H9 (cell line): ENCODE measurements around the gene APPL2. TPM values are rescaled to one million over a fixed set of nuclear protein-coding genes. Genes with fewer than 3 reads are reported as not detected.

Experiments used
- DNase-seq: peaks from one replicate; pipeline ENCODE4 v3.0.0-alpha.2; 2017
- H2AFZ ChIP-seq: one replicate; pipeline ENCODE4 v1.6.1; 2013; ENCODE audit warnings: mild to moderate bottlenecking, low read length, control low read depth, moderate library complexity
- H2AK5ac ChIP-seq: 2 replicates; pipeline ENCODE4 v1.6.1; 2013; ENCODE audit warnings: low read length, control low read depth, mixed read lengths; ENCODE audit not compliant: insufficient read length
- H2BK120ac ChIP-seq: one replicate; pipeline ENCODE4 v1.6.1; 2013; ENCODE audit warnings: low read depth, mild to moderate bottlenecking, low read length, control low read depth, inconsistent platforms; ENCODE audit not compliant: poor library complexity, severe bottlenecking
- H2BK12ac ChIP-seq: 2 replicates; pipeline ENCODE4 v1.6.1; 2013; ENCODE audit warnings: low read length, control low read depth, mixed read lengths, low read depth; ENCODE audit not compliant: insufficient read length
- H2BK15ac ChIP-seq: 2 replicates; pipeline ENCODE4 v1.6.1; 2013; ENCODE audit warnings: low read depth, low read length, control low read depth
- H2BK20ac ChIP-seq: one replicate; pipeline ENCODE4 v1.6.1; 2013; ENCODE audit warnings: low read depth, mild to moderate bottlenecking, low read length, control low read depth, inconsistent platforms; ENCODE audit not compliant: poor library complexity, severe bottlenecking
- H2BK5ac ChIP-seq: 2 replicates; pipeline ENCODE4 v1.6.1; 2013; ENCODE audit warnings: low read length, control low read depth, mixed read lengths; ENCODE audit not compliant: insufficient read length
- H3K14ac ChIP-seq: 2 replicates; pipeline ENCODE4 v1.6.1; 2013; ENCODE audit warnings: low read length, control low read depth; ENCODE audit not compliant: insufficient read depth
- H3K18ac ChIP-seq: 2 replicates; pipeline ENCODE4 v1.6.1; 2013; ENCODE audit warnings: low read depth, mild to moderate bottlenecking, mixed read lengths, low read length, control low read depth; ENCODE audit not compliant: insufficient read length
- H3K23ac ChIP-seq: 2 replicates; pipeline ENCODE4 v1.6.1; 2013; ENCODE audit warnings: low read length, control low read depth, mixed read lengths, low read depth; ENCODE audit not compliant: insufficient read length
- H3K23me2 ChIP-seq: 2 replicates; pipeline ENCODE4 v1.6.1; 2013; ENCODE audit warnings: low read depth, mild to moderate bottlenecking, mixed read lengths, low read length, control low read depth; ENCODE audit not compliant: insufficient read length, poor library complexity, severe bottlenecking
- H3K27ac ChIP-seq: 2 replicates; pipeline ENCODE4 v1.5.1; 2013; ENCODE audit warnings: low read length, control low read depth, mixed read lengths, low read depth; ENCODE audit not compliant: insufficient read length
- H3K27me3 ChIP-seq: 2 replicates; pipeline ENCODE4 v1.6.1; 2013; ENCODE audit warnings: low read length, control low read depth, inconsistent platforms; ENCODE audit not compliant: insufficient read depth
- H3K4ac ChIP-seq: 2 replicates; pipeline ENCODE4 v1.6.1; 2013; ENCODE audit warnings: low read depth, mild to moderate bottlenecking, control low read depth, inconsistent platforms, low read length, moderate library complexity
- H3K4me1 ChIP-seq: 2 replicates; pipeline ENCODE4 v1.6.1; 2013; ENCODE audit warnings: low read length, control low read depth, inconsistent platforms; ENCODE audit not compliant: insufficient read depth
- H3K4me2 ChIP-seq: 2 replicates; pipeline ENCODE4 v1.6.1; 2013; ENCODE audit warnings: low read length, control low read depth, mixed read lengths; ENCODE audit not compliant: insufficient read length, insufficient read depth
- H3K56ac ChIP-seq: 2 replicates; pipeline ENCODE4 v1.6.1; 2013; ENCODE audit warnings: low read depth, mild to moderate bottlenecking, mixed read lengths, low read length, control low read depth; ENCODE audit not compliant: insufficient read length
- H3K79me1 ChIP-seq: 2 replicates; pipeline ENCODE4 v1.6.1; 2013; ENCODE audit warnings: low read depth, mild to moderate bottlenecking, moderate library complexity, low read length, control low read depth, inconsistent platforms; ENCODE audit not compliant: insufficient read depth, poor library complexity, severe bottlenecking
- H3K79me2 ChIP-seq: 2 replicates; pipeline ENCODE4 v1.6.1; 2013; ENCODE audit warnings: low read length, control low read depth, inconsistent platforms; ENCODE audit not compliant: insufficient read depth
- H3K9ac ChIP-seq: 2 replicates; pipeline ENCODE4 v1.6.1; 2013; ENCODE audit warnings: low read length, control low read depth, mixed read lengths; ENCODE audit not compliant: insufficient read length; ENCODE audit errors: extremely low read depth
- H3K9me3 ChIP-seq: one replicate; pipeline ENCODE4 v1.6.1; 2013; ENCODE audit warnings: low read depth, low read length, inconsistent platforms; ENCODE audit not compliant: control insufficient read depth
- H3T11ph ChIP-seq: one replicate; pipeline ENCODE4 v1.6.1; 2013; ENCODE audit warnings: mild to moderate bottlenecking, low read length, control low read depth, inconsistent platforms
- H4K20me1 ChIP-seq: one replicate; pipeline ENCODE4 v1.6.1; 2013; ENCODE audit not compliant: control insufficient read depth, insufficient read length, insufficient read depth
- H4K5ac ChIP-seq: 2 replicates; pipeline ENCODE4 v1.6.1; 2013; ENCODE audit warnings: low read depth, mild to moderate bottlenecking, mixed read lengths, low read length, control low read depth; ENCODE audit not compliant: insufficient read length
- H4K8ac ChIP-seq: replicated peaks from 2 replicates; pipeline ENCODE4 v1.6.1; 2013; ENCODE audit warnings: low read length, control low read depth, mixed read lengths, low read depth; ENCODE audit not compliant: insufficient read length
- H4K91ac ChIP-seq: 2 replicates; pipeline ENCODE4 v1.6.1; 2013; ENCODE audit warnings: low read depth, mild to moderate bottlenecking, moderate library complexity, mixed read lengths, low read length, control low read depth; ENCODE audit not compliant: insufficient read length
- H3K27ac Mint-ChIP-seq, 3 experiments: 2 replicates in 2 of 3; 3 replicates in 1 of 3; pipeline ENCODE4 v1.8.0; 2020 to 2021; ENCODE audit warnings: mixed read lengths in 3 of 3, mild to moderate bottlenecking in 1 of 3, moderate library complexity in 1 of 3
- H3K27me3 Mint-ChIP-seq: 2 replicates; pipeline ENCODE4 v1.8.0; 2021; ENCODE audit warnings: low read depth, mild to moderate bottlenecking, moderate library complexity, mixed read lengths
- H3K36me3 Mint-ChIP-seq, 3 experiments: 2 replicates in 2 of 3; 3 replicates in 1 of 3; pipeline ENCODE4 v1.8.0; 2020 to 2021; ENCODE audit warnings: low read depth in 3 of 3, mixed read lengths in 3 of 3; ENCODE audit not compliant: insufficient read depth in 1 of 3
- H3K4me1 Mint-ChIP-seq, 2 experiments: 2 replicates each; pipeline ENCODE4 v1.8.0; 2020; ENCODE audit warnings: mixed read lengths in 2 of 2
- H3K4me3 Mint-ChIP-seq, 2 experiments: 2 replicates in 1 of 2; 3 replicates in 1 of 2; pipeline ENCODE4 v1.8.0; 2020 to 2021; ENCODE audit warnings: mild to moderate bottlenecking in 2 of 2, mixed read lengths in 2 of 2, moderate library complexity in 1 of 2
- H3K9me3 Mint-ChIP-seq, 2 experiments: 2 replicates in 1 of 2; 3 replicates in 1 of 2; pipeline ENCODE4 v1.8.0; 2020; ENCODE audit warnings: mild to moderate bottlenecking in 2 of 2, mixed read lengths in 2 of 2, moderate library complexity in 1 of 2
- CTCF ChIP-seq: fragments of 200-600 bp; sonication (generic); conservative IDR thresholded peaks from 3 replicates; pipeline ENCODE4 v1.8.0; 2021; ENCODE audit warnings: antibody characterized with exemption, mild to moderate bottlenecking
- total RNA-seq: library from RNA; stranded (reverse); gene quantifications from 2 replicates; pipeline ENCODE4 v1.2.1, GENCODE V29; 2021

APPL2 gene
- total RNA-seq, 1 experiment from 2014 or later: 18.5 TPM

DNA sequence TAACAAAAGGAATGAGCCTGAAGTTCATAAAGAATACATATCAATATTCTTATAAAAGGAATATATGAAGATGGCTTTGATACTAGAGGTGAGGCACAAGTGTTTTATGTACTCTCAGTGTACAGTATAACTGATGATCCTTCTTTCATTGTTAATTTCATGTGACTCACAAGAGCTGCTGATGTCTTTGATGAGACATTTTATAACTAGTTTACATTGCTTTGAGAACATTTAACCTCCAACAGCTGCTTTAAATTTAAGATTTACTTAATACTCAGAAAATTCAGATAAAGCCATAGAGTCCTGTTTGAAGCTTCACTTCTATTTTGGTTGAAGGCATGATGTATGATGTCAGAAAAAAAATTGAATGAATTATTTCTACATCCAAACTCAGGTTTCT lies 68.6 kb downstream of the APPL2 start:
- Histone ChIP-seq H3K9ac (no peak overlapping the region), H3T11ph (no peak overlapping the region), H4K20me1 (no peaks in the 10 kb centered on the region), H3K23me2 (no peaks in the 10 kb centered on the region), H2BK120ac (no peak overlapping the region), H3K18ac (no peak overlapping the region), H4K5ac (no peak overlapping the region), H3K27ac (no peak overlapping the region), H4K91ac (no peak overlapping the region), H3K4ac (no peak overlapping the region), H2AFZ (no peak overlapping the region), H3K79me1 (no peaks in the 10 kb centered on the region), H3K27me3 (no peaks in the 10 kb centered on the region), H3K79me2 (no peaks in the 10 kb centered on the region), H2AK5ac (no peak overlapping the region), H3K56ac (no peak overlapping the region), H2BK15ac (no peak overlapping the region), H4K8ac (no peak overlapping the region), H2BK12ac (no peak overlapping the region), H3K14ac (no peak overlapping the region), H2BK5ac (no peak overlapping the region), H3K23ac (no peak overlapping the region), H3K4me1 (no peaks in the 10 kb centered on the region), H2BK20ac (no peak overlapping the region), H3K4me2 (no peak overlapping the region), H3K9me3 (no peaks in the 10 kb centered on the region)
- no peak for TF ChIP-seq CTCF
- H3K9me3 Mint-ChIP-seq: no peaks in the 10 kb centered on the region
- no peak overlapping the region for H3K27ac Mint-ChIP-seq
- no peaks in the 10 kb centered on the region for H3K27me3 Mint-ChIP-seq
- H3K4me3 Mint-ChIP-seq: no peak overlapping the region
- no peak for DNase-seq
- H3K4me1 Mint-ChIP-seq: no peaks in the 10 kb centered on the region
- H3K36me3 Mint-ChIP-seq: peaks cover 6 to 48% (median 31%) of the 10 kb centered on the region in 3 experiments; a peak in 5 of 7 replicates
